DND-41 (cell line): Measurements from ENCODE around the gene TDRD7.

Source experiments
- CTCF ChIP-seq: IDR thresholded peaks from 2 replicates; pipeline ENCODE4 v1.5.1; 2012; ENCODE audit warnings: borderline replicate concordance, low read length, moderate library complexity, mild to moderate bottlenecking; ENCODE audit not compliant: poor library complexity, severe bottlenecking; ENCODE audit errors: extremely low read depth
- EZH2 ChIP-seq: IDR thresholded peaks from 3 replicates; pipeline ENCODE4 v1.6.1; 2012; ENCODE audit warnings: borderline replicate concordance, low read depth, mild to moderate bottlenecking, moderate library complexity, low read length, inconsistent platforms; ENCODE audit not compliant: severe bottlenecking

- TF ChIP-seq EZH2: no peak
- TF ChIP-seq CTCF: no peak
Observed at GRCh38 chr9:97487861-97488260, 76.0 kb downstream of the TDRD7 start.
